HG03139 (cell line): ENCODE measurements around the gene KCNG3.
"Not testable (repeated sequence)": the region's sequence is repeated elsewhere in the genome, so short reads cannot be mapped to it uniquely, and the experiment has no call there.

Experiments
- ATAC-seq: cut with Tn5 transposase; IDR thresholded peaks from one replicate; pipeline ENCODE4 v1.9.1; 2021; ENCODE audit not compliant: unreplicated experiment

Gene KCNG3

DNA sequence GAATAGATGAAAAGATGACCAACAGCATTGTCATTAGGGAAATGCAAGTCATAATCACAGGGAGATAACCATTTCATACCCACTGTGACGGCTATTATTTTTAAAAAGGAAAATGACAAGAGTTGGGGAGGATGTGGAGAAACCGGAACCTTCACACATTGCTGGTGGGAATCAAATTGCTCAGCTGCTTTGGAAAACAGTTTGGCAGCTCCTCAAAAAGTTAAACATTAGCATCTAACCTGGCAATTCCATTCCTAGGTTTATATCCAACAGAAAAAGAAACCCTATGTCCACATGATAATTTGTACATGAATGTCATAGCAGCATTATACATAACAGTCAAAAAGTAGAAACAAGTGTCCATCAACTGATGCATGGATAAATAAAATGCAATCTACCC lies 58.2 kb downstream of the KCNG3 start:
- ATAC-seq, result no peak

DNA sequence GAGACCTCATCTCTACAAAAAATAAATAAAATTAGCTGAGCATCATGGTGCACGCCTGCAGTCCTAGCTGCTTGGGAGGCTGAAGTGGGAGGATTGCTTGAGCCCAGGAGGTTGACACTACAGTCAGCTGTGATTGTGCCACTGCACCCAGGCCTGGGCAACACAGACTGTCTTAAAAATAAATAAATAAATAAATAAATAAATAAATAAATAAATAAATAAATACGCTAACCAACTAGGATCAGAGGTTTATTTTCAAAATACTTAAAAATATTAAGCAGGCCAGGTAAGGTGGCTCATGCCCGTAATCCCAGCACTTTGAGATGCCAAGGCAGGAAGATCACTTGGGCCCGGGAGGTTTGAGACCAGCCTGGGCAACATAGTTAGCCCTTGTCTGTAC lies 63.6 kb downstream of the KCNG3 start:
- ATAC-seq, result no peak

DNA sequence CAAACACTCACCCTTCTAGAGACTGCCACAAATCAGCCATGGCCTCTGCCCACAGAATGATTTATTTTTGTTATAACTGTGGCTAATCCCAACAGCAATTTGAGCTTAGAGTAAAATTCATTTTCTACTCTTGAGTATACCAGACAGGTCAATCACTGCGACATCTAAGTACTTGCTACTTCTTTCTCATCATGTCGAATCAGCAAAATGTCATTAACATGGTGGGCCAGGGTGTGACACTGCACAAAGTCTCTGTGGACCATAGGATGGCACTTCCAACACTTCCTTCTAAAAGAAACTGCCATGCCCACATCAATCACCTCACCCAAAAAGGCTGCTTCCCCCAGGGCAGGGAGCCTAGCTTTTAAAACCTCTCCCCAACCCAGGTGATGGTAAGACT lies 64.4 kb downstream of the KCNG3 start:
- ATAC-seq, result no peak

DNA sequence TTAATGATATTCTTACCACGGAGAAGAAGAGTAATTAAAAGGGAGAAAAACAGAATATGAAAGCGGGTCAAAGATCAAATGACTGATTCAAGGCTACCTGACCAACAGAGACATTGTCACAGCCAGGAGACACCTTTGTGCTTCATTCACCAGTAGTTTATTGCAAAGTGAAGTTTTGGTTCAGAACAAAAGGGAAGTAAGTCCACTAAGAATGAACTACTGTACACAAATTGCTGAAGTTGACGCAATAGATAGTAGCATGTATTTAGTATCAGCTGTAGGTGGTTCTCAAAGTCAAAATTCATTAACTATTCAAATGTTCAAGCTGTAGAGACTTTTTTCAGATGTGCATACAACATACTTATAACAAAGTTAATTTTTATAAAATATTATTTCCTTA lies 68.1 kb downstream of the KCNG3 start:
- ATAC-seq, result no peak

DNA sequence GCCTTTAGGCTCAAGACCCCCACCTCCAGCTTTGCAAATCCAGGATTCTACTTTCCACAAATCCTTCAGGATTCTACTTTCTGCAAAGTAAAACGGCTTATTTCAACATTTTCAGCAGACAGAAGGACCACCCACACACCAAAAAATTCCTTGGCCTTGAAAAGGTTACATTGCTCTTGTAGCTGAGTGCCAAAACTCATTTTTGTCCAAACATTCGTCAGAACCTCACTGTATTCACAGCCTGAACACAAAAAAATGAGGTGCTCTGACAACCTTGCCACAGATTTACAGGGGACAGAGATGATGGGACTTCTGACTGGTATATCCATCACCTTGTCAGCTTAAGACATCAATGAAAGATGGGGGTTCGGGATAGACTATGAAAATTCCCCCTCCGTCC lies 69.7 kb downstream of the KCNG3 start:
- no peak for ATAC-seq

DNA sequence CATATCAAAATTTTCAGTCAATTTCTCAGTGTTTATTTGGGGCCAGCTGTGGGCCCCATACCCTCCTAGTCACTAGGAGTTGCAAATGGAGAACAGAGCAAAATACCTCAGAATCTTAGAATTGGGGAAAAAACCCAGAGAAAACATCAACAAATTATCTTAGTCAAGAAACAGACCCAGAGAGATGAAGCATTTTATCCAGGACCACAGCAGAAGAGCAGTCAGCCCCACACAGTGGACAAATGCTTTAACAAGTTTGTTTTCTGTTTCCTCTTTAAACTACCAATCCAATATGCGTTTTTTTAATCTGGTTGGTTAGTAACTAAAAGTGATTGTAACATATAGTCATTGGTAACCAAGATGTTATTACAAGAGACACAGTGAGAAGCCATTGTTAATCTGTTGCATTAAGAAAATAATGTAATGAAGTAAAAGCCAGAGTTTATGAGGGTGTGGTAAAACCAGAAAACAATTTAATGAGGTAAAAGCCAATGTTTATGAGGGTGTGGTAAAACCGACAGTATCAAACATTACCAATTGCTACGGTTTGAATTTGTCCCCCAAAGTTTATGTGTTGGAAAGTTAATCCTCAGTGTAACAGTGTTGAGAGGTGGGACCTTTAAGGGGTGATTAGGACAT lies 72.1 kb downstream of the KCNG3 start:
- no peak for ATAC-seq

DNA sequence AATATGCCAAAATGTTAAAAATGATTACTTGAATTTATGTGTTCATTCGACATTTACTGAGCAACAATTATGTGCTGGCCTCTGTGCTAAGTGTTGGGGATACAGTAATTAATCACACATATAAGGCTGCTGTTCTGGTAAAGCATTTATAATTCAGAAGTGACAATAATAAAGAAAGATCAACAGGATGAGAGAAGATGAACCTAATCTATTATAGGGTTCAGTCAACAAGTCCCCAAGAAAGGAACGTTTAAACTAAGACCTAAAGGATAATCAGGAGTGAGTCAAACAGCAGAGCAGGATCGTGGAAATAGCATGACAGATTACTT lies 72.7 kb downstream of the KCNG3 start:
- no peak for ATAC-seq

DNA sequence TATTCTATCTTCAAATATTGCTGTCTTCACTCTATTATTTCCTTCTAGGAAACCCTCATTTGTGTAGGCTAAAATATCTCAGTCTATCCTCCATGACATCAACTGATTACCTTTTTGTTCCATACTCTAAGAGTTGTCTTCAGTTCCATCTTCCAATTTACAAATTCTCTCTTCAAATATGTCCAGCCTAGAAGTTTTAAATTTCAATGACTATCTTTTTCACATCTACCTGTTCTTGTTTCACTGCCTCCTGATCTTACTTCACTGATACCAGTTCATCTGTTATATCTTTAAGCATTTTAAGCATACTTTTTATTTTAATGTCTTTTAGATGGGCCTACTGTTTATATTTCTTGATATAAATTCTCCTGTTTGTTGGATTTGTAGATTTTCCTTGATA lies 79.1 kb downstream of the KCNG3 start:
- ATAC-seq, result no peak

DNA sequence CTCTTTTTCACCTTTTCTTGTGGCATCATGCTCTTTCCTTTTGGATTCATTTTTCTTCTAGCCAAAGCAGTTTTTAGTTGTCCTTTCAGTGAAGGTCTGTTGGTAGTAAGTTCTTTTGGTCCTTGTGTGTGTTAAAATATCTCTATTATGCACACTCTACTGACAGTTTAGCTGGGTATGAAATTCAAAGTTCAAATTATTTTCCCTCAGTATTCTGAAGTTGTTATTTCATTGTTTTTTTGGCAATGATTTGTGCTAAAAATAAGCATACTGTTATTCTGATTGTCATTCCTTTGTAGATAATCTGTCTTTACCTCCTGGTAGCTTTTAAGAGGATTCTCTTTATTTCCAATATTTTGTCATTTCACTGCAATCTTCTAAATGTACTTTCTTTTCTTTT lies 79.6 kb downstream of the KCNG3 start:
- ATAC-seq, result no peak

DNA sequence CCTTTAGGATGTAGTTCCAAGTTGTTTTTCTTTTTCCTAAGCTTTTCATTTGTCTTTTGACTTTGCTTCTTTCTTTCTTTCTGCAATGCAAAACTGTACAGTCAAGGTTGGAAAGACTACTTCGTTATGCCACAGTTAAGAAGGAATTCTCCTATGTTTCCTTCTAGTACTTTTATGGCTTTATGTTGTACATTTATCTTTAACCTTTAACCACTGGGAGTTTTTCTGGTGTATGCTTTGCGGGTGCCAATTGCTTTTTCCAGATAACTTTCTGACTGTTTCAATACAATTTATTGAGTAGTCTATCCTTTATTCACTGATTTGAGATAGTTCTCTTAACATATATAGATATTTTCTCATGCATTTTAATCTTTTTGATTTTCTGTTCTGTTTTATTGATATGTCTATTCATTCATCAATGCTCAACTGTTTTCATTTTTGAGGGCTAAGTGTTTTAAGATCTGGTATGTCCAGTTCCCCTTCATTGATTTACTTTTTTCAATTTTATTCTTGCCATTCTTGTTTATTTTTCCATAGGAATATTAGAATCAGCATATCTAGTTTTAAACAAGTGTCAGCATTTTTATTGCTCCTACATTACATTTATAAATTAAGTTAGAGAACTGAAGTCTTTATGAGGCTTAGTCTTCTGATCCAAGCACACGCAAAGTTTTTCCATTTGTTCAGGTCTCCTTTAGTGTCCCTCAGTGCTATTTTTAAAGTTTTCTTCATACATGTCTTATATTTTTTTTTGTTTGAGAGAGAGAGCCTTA lies 82.9 kb downstream of the KCNG3 start:
- no peak for ATAC-seq

DNA sequence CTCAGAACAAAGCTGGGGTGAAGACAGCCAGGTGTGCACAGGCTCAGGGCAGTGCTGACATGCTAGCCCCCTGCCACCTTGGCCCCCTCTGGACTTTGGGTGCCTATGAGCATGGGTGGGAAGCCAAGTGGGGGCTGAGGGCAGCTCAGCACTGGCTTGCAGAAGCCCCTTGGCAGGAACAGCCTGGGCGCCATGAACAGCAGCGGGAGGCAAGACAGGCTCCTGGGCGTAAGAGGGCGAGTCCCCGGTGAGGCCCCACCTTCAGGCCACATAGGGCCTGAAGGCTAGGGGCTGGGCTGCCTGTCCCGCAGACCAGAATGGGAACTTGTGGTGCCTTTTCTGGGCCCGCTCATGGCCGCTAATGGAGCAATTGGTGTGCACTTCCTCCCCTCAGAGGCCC lies 85.8 kb downstream of the KCNG3 start:
- no peak for ATAC-seq

DNA sequence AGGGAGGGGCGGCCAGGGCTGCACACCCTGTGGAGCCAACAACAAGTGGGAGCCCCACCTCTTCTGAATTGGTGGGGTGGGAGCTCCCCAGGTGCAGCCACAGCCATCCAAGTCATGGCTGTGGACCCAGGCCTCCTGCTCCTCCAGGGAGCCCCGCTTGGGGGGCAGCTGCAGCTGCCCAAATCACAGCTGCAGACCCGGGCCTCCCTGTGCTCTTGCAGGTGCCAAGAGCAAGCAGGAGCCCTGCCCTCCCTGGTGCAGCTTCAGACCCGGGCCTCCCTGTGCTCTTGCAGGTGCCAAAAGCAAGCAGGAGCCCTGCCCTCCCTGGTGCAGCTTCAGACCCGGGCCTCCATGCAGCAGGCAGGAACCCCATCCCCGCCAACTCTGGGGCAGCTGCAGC lies 86.3 kb downstream of the KCNG3 start:
- ATAC-seq, result no peak

DNA sequence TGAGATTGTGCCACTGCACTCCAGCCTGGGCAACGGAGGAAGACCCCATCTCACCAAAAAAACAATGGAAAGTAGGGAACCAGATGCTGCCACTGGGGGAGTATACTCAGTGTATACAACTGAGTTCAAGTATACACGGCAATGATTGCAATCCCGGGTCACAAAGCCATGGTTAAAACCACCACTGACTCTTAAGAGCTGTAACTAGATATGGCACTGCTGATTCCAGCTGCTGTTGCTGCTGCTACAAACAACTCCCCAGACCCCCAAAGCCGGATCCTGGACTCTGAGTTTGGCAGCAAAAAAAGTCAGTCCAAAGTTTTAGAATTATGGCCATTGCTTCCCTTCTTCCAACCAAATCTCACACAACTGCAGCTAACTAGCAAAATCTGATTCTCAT lies 89.1 kb downstream of the KCNG3 start:
- no peak for ATAC-seq

DNA sequence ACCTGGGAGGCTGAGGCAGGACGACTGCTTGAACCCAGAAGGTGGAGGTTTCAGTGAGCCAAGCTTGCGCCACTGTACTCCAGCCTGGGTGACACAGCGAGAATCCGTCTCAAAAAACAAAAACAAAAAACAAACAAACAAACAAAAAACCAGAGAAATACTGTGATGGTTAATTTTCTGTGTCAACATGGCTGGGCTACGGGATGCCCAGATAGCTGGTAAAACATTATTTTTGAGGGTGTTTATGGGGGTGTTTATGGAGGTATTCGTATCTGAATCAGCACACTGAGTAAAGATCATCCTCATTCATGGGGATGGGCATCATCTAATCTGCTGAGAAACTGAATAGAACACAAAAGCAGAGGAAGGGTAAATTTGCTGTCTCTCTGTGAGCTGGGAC lies 92.0 kb downstream of the KCNG3 start:
- ATAC-seq, result no peak

DNA sequence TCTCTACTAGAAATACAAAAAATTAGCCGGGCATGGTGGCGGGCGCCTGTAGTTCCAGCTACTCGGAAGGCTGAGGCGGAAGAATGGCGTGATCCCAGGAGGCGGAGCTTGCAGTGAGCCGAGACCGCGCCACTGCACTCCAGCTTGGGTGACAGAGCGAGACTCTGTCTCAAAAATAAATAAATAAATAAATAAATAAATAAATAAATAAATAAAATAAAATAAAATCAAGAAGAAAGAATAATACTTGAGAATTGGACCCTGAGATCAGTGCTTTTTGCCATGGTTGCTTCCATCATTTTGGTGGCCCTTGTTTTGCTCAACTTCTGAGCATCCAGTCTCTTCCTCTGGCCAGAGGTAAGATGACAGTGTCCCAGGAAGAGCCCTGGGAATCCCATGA lies 95.7 kb downstream of the KCNG3 start:
- not testable (repeated sequence) for ATAC-seq

DNA sequence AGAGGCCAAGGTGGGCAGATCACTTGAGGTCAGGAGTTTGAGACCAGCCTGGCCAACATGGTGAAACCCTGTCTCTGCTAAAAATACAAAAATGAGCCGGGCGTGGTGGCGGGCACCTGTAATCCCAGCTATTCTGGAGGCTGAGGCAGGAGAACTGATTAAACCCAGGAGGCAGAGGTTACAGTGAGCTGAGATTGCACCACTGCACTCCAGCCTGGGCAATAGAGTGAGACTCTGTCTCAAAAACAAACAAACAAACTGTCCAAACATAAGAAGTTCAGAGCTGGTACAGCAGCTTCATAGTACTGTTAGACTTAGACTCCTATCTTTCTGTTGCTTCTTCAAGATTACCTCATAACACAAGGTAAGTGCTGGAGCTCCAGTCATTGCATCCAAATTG lies 100.5 kb downstream of the KCNG3 start:
- ATAC-seq, result not testable (repeated sequence)

DNA sequence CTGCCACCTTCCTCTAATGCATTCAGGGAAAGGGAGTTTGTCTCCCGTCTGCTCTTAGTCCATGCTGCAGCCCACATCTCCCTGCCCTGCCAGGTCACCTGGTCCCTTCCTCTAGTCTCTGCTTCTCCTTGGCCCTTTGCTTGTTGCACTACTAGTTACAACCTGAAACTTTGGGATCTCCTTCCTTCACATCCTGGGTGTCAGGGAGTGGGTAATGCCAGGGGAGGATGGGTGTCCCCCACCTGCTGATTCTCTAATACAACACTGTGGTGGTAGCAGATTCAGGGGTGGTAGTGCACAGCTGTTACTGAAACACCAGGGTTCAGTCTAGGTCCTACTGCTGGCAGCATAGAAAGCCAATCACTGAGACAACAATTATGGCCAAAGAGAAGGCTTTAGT lies 101.6 kb downstream of the KCNG3 start:
- no peak for ATAC-seq
